ENCODE measurements around the gene TTC28.
"Not testable (repeated sequence)": the region's sequence is repeated elsewhere in the genome, so short reads cannot be mapped to it uniquely, and the experiment has no call there.

Gene TTC28

GRCh38 chr22:28375761-28376534 lies 303.7 kb downstream of the TTC28 start:
- H3K4me1 ChIP-seq (ENCODE audit: control insufficient read depth, insufficient read depth, low read length): no peaks in the 10 kb centered on the region
- no peak overlapping the region for H3K27ac ChIP-seq (ENCODE audit: insufficient read depth, low read depth, low read length, poor library complexity, severe bottlenecking)
- H3K4me3 ChIP-seq (ENCODE audit: insufficient read depth, low read depth, low read length): no peak overlapping the region
- no peaks in the 10 kb centered on the region for H3K36me3 ChIP-seq (ENCODE audit: control insufficient read depth, insufficient read depth, low read length)
- no peaks in the 10 kb centered on the region for H3K9me3 ChIP-seq (ENCODE audit: control insufficient read depth, low read length)
- H3K27me3 ChIP-seq (ENCODE audit: control insufficient read depth, insufficient read depth, low read length, poor library complexity, severe bottlenecking): no peaks in the 10 kb centered on the region

DNA sequence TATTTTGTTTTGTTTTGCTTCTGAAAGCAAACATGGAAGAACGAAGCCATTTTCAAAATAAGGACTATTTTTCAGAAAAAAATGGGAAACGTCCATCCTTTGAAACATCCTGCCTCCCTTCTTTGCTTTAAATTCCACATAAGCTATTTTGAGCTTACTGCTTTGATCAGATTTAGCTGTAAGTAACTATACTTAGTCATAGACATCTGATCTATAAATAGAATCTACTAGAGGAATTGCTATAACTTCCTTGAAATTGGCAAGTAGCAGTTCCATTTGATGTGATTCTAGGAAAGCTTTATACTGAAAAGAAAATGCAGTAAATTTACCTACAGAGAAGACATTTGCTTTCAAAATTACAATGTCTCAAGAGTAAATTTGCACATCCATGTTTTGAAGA lies 305.8 kb downstream of the TTC28 start:
- Histone ChIP-seq H3K27me3 (ENCODE audit: control insufficient read depth, insufficient read depth, low read length, poor library complexity, severe bottlenecking) (no peaks in the 10 kb centered on the region), H3K9me3 (ENCODE audit: control insufficient read depth, low read length) (no peaks in the 10 kb centered on the region), H3K27ac (ENCODE audit: insufficient read depth, low read depth, low read length, poor library complexity, severe bottlenecking) (no peak overlapping the region), H3K36me3 (ENCODE audit: control insufficient read depth, insufficient read depth, low read length) (no peaks in the 10 kb centered on the region), H3K4me3 (ENCODE audit: insufficient read depth, low read depth, low read length) (no peak overlapping the region), H3K4me1 (ENCODE audit: control insufficient read depth, insufficient read depth, low read length) (no peaks in the 10 kb centered on the region)
- 87 to 92% methylated on average over 2 of the region's 2 CpGs for WGBS, 2 experiments

GRCh38 chr22:28369854-28370253 lies 309.8 kb downstream of the TTC28 start:
- Histone ChIP-seq H3K9me3 (ENCODE audit: control insufficient read depth, low read length) (no peaks in the 10 kb centered on the region), H3K27me3 (ENCODE audit: control insufficient read depth, insufficient read depth, low read length, poor library complexity, severe bottlenecking) (no peaks in the 10 kb centered on the region), H3K27ac (ENCODE audit: insufficient read depth, low read depth, low read length, poor library complexity, severe bottlenecking) (no peak overlapping the region), H3K4me3 (ENCODE audit: insufficient read depth, low read depth, low read length) (no peak overlapping the region), H3K4me1 (ENCODE audit: control insufficient read depth, insufficient read depth, low read length) (no peaks in the 10 kb centered on the region), H3K36me3 (ENCODE audit: control insufficient read depth, insufficient read depth, low read length) (no peaks in the 10 kb centered on the region)
- 75 to 78% methylated on average over 2 of the region's 2 CpGs for WGBS, 2 experiments

DNA sequence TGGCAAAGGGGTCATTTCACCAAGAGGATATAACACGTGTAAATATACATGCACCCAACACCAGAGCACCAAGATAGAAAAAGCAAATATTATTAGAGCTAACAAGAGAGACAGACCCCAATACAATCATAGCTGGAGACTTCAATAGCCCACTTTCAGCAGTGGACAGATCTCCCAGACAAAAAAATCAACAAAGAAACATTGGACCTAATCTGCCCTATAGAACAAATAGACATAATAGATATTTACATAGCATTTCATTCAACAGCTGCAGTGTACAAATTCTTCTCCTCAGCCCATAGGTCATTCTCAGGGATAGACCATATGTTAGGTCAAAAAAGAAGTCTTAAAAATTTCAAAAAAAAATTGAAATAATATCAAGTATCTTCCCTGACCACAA lies 312.8 kb downstream of the TTC28 start:
- no peak overlapping the region for H3K27ac ChIP-seq (ENCODE audit: insufficient read depth, low read depth, low read length, poor library complexity, severe bottlenecking)
- no peaks in the 10 kb centered on the region for H3K27me3 ChIP-seq (ENCODE audit: control insufficient read depth, insufficient read depth, low read length, poor library complexity, severe bottlenecking)
- H3K4me1 ChIP-seq (ENCODE audit: control insufficient read depth, insufficient read depth, low read length): no peaks in the 10 kb centered on the region
- H3K36me3 ChIP-seq (ENCODE audit: control insufficient read depth, insufficient read depth, low read length): no peaks in the 10 kb centered on the region
- no peak overlapping the region for H3K4me3 ChIP-seq (ENCODE audit: insufficient read depth, low read depth, low read length)
- no peaks in the 10 kb centered on the region for H3K9me3 ChIP-seq (ENCODE audit: control insufficient read depth, low read length)
- WGBS, 2 experiments: 89% methylated on average over 1 of the region's 1 CpG; no CpG with 5 or more reads in 1 of the 2 experiments

- Histone ChIP-seq H3K4me1 (ENCODE audit: control insufficient read depth, insufficient read depth, low read length) (no peaks in the 10 kb centered on the region), H3K27me3 (ENCODE audit: control insufficient read depth, insufficient read depth, low read length, poor library complexity, severe bottlenecking) (no peaks in the 10 kb centered on the region), H3K36me3 (ENCODE audit: control insufficient read depth, insufficient read depth, low read length) (no peaks in the 10 kb centered on the region), H3K9me3 (ENCODE audit: control insufficient read depth, low read length) (no peaks in the 10 kb centered on the region), H3K4me3 (ENCODE audit: insufficient read depth, low read depth, low read length) (no peak overlapping the region), H3K27ac (ENCODE audit: insufficient read depth, low read depth, low read length, poor library complexity, severe bottlenecking) (no peak overlapping the region)
- 100% methylated on average over 1 of the region's 1 CpG for WGBS, 2 experiments
Observed at GRCh38 chr22:28365371-28365770, 314.3 kb downstream of the TTC28 start.

- WGBS, 2 experiments: 94 to 97% methylated on average over 2 to 3 of the region's 3 CpGs
- H3K4me3 ChIP-seq (ENCODE audit: insufficient read depth, low read depth, low read length); H3K27ac ChIP-seq (ENCODE audit: insufficient read depth, low read depth, low read length, poor library complexity, severe bottlenecking); H3K4me1 ChIP-seq (ENCODE audit: control insufficient read depth, insufficient read depth, low read length); H3K36me3 ChIP-seq (ENCODE audit: control insufficient read depth, insufficient read depth, low read length); H3K27me3 ChIP-seq (ENCODE audit: control insufficient read depth, insufficient read depth, low read length, poor library complexity, severe bottlenecking); H3K9me3 ChIP-seq (ENCODE audit: control insufficient read depth, low read length): not testable (repeated sequence)
Observed at GRCh38 chr22:28364105-28364504, 315.5 kb downstream of the TTC28 start.

GRCh38 chr22:28360939-28361338 lies 318.7 kb downstream of the TTC28 start:
- Histone ChIP-seq H3K36me3 (ENCODE audit: control insufficient read depth, insufficient read depth, low read length) (no peaks in the 10 kb centered on the region), H3K4me3 (ENCODE audit: insufficient read depth, low read depth, low read length) (no peak overlapping the region), H3K27ac (ENCODE audit: insufficient read depth, low read depth, low read length, poor library complexity, severe bottlenecking) (no peak overlapping the region)

GRCh38 chr22:28358312-28358711 lies 321.3 kb downstream of the TTC28 start:
- no peaks in the 10 kb centered on the region for H3K9me3 ChIP-seq (ENCODE audit: control insufficient read depth, low read length)
- H3K4me1 ChIP-seq (ENCODE audit: control insufficient read depth, insufficient read depth, low read length): no peaks in the 10 kb centered on the region
- no peaks in the 10 kb centered on the region for H3K27me3 ChIP-seq (ENCODE audit: control insufficient read depth, insufficient read depth, low read length, poor library complexity, severe bottlenecking)
- no peak overlapping the region for H3K4me3 ChIP-seq (ENCODE audit: insufficient read depth, low read depth, low read length)
- H3K27ac ChIP-seq (ENCODE audit: insufficient read depth, low read depth, low read length, poor library complexity, severe bottlenecking): no peak overlapping the region
- no peaks in the 10 kb centered on the region for H3K36me3 ChIP-seq (ENCODE audit: control insufficient read depth, insufficient read depth, low read length)
- WGBS, 2 experiments: 87 to 88% methylated on average over 2 of the region's 2 CpGs

More at GRCh38 chr22:28360939-28361338, 318.7 kb downstream of the TTC28 start:
- no peaks in the 10 kb centered on the region for H3K27me3 ChIP-seq (ENCODE audit: control insufficient read depth, insufficient read depth, low read length, poor library complexity, severe bottlenecking)
- no peaks in the 10 kb centered on the region for H3K4me1 ChIP-seq (ENCODE audit: control insufficient read depth, insufficient read depth, low read length)
- H3K9me3 ChIP-seq (ENCODE audit: control insufficient read depth, low read length): no peaks in the 10 kb centered on the region

DNA sequence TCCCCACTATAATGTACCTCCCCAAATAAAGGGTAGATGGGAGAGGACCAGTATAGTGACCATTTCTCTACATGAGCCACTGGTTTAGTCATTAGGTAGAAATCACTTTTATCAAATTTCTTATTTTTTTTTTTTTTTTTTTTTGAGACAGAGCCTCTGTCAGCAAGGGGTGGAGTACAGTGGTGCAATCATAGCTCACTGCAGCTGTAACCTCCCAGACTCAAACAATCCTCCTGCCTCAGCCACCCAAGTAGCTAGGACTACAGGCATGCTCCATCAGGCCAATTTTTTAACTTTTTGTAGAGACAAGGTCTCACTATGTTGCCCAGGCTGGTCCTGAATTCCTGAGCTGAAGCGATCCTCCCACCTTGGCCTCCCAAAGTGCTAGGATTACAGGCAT lies 322.4 kb downstream of the TTC28 start:
- 88 to 94% methylated on average over 1 of the region's 1 CpG for WGBS, 2 experiments
- Histone ChIP-seq H3K27me3 (ENCODE audit: control insufficient read depth, insufficient read depth, low read length, poor library complexity, severe bottlenecking) (no peaks in the 10 kb centered on the region), H3K9me3 (ENCODE audit: control insufficient read depth, low read length) (no peaks in the 10 kb centered on the region), H3K4me3 (ENCODE audit: insufficient read depth, low read depth, low read length) (no peak overlapping the region), H3K4me1 (ENCODE audit: control insufficient read depth, insufficient read depth, low read length) (no peaks in the 10 kb centered on the region), H3K36me3 (ENCODE audit: control insufficient read depth, insufficient read depth, low read length) (no peaks in the 10 kb centered on the region), H3K27ac (ENCODE audit: insufficient read depth, low read depth, low read length, poor library complexity, severe bottlenecking) (no peak overlapping the region)

GRCh38 chr22:28351476-28351875 lies 328.2 kb downstream of the TTC28 start:
- no peaks in the 10 kb centered on the region for H3K4me1 ChIP-seq (ENCODE audit: control insufficient read depth, insufficient read depth, low read length)
- no peaks in the 10 kb centered on the region for H3K27me3 ChIP-seq (ENCODE audit: control insufficient read depth, insufficient read depth, low read length, poor library complexity, severe bottlenecking)
- no peaks in the 10 kb centered on the region for H3K36me3 ChIP-seq (ENCODE audit: control insufficient read depth, insufficient read depth, low read length)
- no peaks in the 10 kb centered on the region for H3K9me3 ChIP-seq (ENCODE audit: control insufficient read depth, low read length)
- H3K27ac ChIP-seq (ENCODE audit: insufficient read depth, low read depth, low read length, poor library complexity, severe bottlenecking): no peak overlapping the region
- 83 to 94% methylated on average over 1 to 2 of the region's 2 CpGs for WGBS, 2 experiments
- H3K4me3 ChIP-seq (ENCODE audit: insufficient read depth, low read depth, low read length): no peak overlapping the region

Data from ectodermal cell (in vitro differentiated cells).